Neural progenitor cell (in vitro differentiated cells): ENCODE data around the gene ZSCAN18. TPM values are rescaled to one million over a fixed set of nuclear protein-coding genes. Genes with fewer than 3 reads are reported as not detected.
A peak's percentile ranks its signal among the peaks of the same experiment; 100 is the strongest.

Source experiments
- DNase-seq: peaks from one replicate; pipeline ENCODE4 v3.0.0-alpha.2; 2016; ENCODE audit warnings: low spot score
- H2AFZ ChIP-seq: fragments of 200-600 bp; sonication (generic); replicated peaks from 2 replicates; pipeline ENCODE4 v1.6.1; 2016; ENCODE audit warnings: antibody characterized with exemption
- H3F3A ChIP-seq: fragments of 200-600 bp; sonication (generic); 2 replicates; pipeline ENCODE4 v1.6.1; 2016; ENCODE audit warnings: antibody characterized with exemption, low read depth
- H3K27ac ChIP-seq: fragments of 200-600 bp; sonication (generic); 2 replicates; pipeline ENCODE4 v1.5.1; 2016; ENCODE audit warnings: mild to moderate bottlenecking
- H3K27me3 ChIP-seq: fragments of 200-600 bp; sonication (generic); 2 replicates; pipeline ENCODE4 v1.6.1; 2016; ENCODE audit warnings: mild to moderate bottlenecking, moderate library complexity
- H3K36me3 ChIP-seq: fragments of 200-600 bp; sonication (generic); 2 replicates; pipeline ENCODE4 v1.5.1; 2016
- H3K4me1 ChIP-seq: fragments of 200-600 bp; sonication (generic); 2 replicates; pipeline ENCODE4 v1.6.1; 2016; ENCODE audit warnings: mixed run types
- H3K4me2 ChIP-seq: fragments of 200-600 bp; sonication (generic); 2 replicates; pipeline ENCODE4 v1.6.1; 2016
- H3K4me3 ChIP-seq: fragments of 200-600 bp; sonication (generic); 2 replicates; pipeline ENCODE4 v1.5.1; 2016
- H3K79me2 ChIP-seq: fragments of 200-600 bp; sonication (generic); 2 replicates; pipeline ENCODE4 v1.6.1; 2016; ENCODE audit warnings: low read depth
- H3K9ac ChIP-seq: fragments of 200-600 bp; sonication (generic); 2 replicates; pipeline ENCODE4 v1.6.1; 2016
- H3K9me3 ChIP-seq: fragments of 200-600 bp; sonication (generic); 2 replicates; pipeline ENCODE4 v1.5.1; 2016; ENCODE audit warnings: low read depth
- H4K20me1 ChIP-seq: fragments of 200-600 bp; sonication (generic); 2 replicates; pipeline ENCODE4 v1.6.1; 2016; ENCODE audit warnings: low read depth
- H3K27ac Mint-ChIP-seq: 3 replicates; pipeline ENCODE4 v1.8.0; 2021; ENCODE audit warnings: mixed read lengths
- H3K27me3 Mint-ChIP-seq: 2 replicates; pipeline ENCODE4 v1.8.0; 2022; ENCODE audit warnings: low read depth, mild to moderate bottlenecking, inconsistent platforms, moderate library complexity, mixed read lengths; ENCODE audit not compliant: insufficient read depth
- H3K36me3 Mint-ChIP-seq: 3 replicates; pipeline ENCODE4 v1.8.0; 2021; ENCODE audit warnings: mixed read lengths
- H3K4me1 Mint-ChIP-seq: 3 replicates; pipeline ENCODE4 v1.8.0; 2021; ENCODE audit warnings: mixed read lengths
- H3K4me3 Mint-ChIP-seq: 3 replicates; pipeline ENCODE4 v1.8.0; 2021; ENCODE audit warnings: mild to moderate bottlenecking, moderate library complexity, mixed read lengths
- H3K9me3 Mint-ChIP-seq: 3 replicates; pipeline ENCODE4 v1.8.0; 2020; ENCODE audit warnings: mixed read lengths
- EZH2 ChIP-seq: fragments of 200-600 bp; sonication (generic); IDR thresholded peaks from 2 replicates; pipeline ENCODE4 v1.6.1; 2017; ENCODE audit warnings: antibody characterized with exemption, mild to moderate bottlenecking, moderate library complexity
- EZH2phosphoT487 ChIP-seq: fragments of 200-600 bp; sonication (generic); IDR thresholded peaks from 2 replicates; pipeline ENCODE4 v1.6.1; 2017; ENCODE audit warnings: antibody characterized with exemption
- total RNA-seq: library from RNA; depleted of rRNA; stranded (reverse); fragments of >200 nt; gene quantifications from 2 replicates; pipeline ENCODE4 v1.2.3, GENCODE V29; 2015; ENCODE audit warnings: low replicate concordance
- TF ChIP-seq, protein P1 (sequence below): fragments of 200-600 bp; sonication (generic); IDR thresholded peaks from 2 replicates; pipeline ENCODE4 v1.5.1; 2017; ENCODE audit warnings: antibody characterized with exemption, mild to moderate bottlenecking

Gene ZSCAN18
- total RNA-seq, 1 donor from 2014 or later: 49.1 TPM

DNA sequence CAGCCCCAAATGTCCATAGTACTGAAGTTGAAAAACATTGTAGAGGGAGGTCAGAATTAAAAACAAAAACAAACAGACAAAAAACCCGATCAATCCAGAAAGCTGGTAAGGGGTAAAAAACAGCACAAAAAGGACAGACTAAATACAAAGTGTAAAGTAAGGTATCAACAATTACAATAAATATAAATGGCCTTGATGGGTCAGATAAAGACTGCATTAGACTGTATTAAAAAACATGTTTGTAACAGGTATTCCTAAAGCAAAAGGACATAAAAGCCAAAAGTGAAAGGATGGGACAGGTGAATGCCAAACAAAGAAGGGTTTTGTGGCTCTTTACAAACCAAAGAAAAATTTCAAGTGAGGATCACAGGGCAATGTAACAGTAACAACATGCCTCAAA, 36.2 kb upstream of the ZSCAN18 start:
- H3K36me3 ChIP-seq: peaks cover 70% of the 10 kb centered on the region
- H2AFZ ChIP-seq: no peak overlapping the region
- H3K27ac ChIP-seq: no peak overlapping the region
- Mint-ChIP-seq H3K4me3 (no peak overlapping the region), H3K27ac (no peak overlapping the region), H3K36me3 (peaks cover 68% of the 10 kb centered on the region), H3K27me3 (no peaks in the 10 kb centered on the region), H3K9me3 (peaks cover 81% of the 10 kb centered on the region), H3K4me1 (no peaks in the 10 kb centered on the region)
- H3K79me2 ChIP-seq: peaks cover 4% of the 10 kb centered on the region
- H4K20me1 ChIP-seq: no peaks in the 10 kb centered on the region
- H3K9ac ChIP-seq: no peak overlapping the region
- no peak overlapping the region for H3K4me2 ChIP-seq
- H3K4me1 ChIP-seq: no peaks in the 10 kb centered on the region
- DNase-seq: no peak
- no peaks in the 10 kb centered on the region for H3K27me3 ChIP-seq
- no peaks in the 10 kb centered on the region for H3F3A ChIP-seq
- TF ChIP-seq, protein P1, sequence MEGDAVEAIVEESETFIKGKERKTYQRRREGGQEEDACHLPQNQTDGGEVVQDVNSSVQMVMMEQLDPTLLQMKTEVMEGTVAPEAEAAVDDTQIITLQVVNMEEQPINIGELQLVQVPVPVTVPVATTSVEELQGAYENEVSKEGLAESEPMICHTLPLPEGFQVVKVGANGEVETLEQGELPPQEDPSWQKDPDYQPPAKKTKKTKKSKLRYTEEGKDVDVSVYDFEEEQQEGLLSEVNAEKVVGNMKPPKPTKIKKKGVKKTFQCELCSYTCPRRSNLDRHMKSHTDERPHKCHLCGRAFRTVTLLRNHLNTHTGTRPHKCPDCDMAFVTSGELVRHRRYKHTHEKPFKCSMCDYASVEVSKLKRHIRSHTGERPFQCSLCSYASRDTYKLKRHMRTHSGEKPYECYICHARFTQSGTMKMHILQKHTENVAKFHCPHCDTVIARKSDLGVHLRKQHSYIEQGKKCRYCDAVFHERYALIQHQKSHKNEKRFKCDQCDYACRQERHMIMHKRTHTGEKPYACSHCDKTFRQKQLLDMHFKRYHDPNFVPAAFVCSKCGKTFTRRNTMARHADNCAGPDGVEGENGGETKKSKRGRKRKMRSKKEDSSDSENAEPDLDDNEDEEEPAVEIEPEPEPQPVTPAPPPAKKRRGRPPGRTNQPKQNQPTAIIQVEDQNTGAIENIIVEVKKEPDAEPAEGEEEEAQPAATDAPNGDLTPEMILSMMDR: no peak
- TF ChIP-seq EZH2phosphoT487 (no peak), EZH2 (no peak)
- H3K4me3 ChIP-seq: no peak overlapping the region
- H3K9me3 ChIP-seq: peaks cover 73% of the 10 kb centered on the region

DNA sequence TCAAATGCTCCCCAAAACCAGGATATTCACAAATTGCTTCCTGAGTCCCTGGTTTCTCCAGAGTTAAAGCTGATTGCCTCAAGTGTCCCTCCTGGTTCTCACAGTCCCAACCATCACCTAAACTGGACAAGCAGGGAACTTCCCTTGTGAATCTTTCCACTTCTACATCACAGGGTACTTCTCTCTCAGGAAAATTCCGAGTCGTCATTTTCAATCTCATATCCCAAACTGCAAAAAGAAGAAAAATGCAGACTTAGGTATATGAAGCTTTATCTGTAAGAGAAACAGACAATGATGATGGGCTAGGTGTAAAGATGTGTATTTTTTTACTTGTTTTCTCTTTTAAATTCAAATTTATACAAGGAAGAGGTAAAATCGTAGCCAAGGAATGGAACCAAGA, 31.3 kb upstream of the ZSCAN18 start:
- Histone ChIP-seq H3K4me3 (no peak overlapping the region), H4K20me1 (no peaks in the 10 kb centered on the region), H3K9ac (no peak overlapping the region), H2AFZ (no peak overlapping the region), H3K36me3 (peaks cover 68% of the 10 kb centered on the region), H3F3A (peaks cover 8% of the 10 kb centered on the region), H3K9me3 (peaks cover 69% of the 10 kb centered on the region), H3K27me3 (no peaks in the 10 kb centered on the region), H3K4me2 (no peak overlapping the region), H3K27ac (no peak overlapping the region), H3K4me1 (no peaks in the 10 kb centered on the region), H3K79me2 (no peaks in the 10 kb centered on the region)
- TF ChIP-seq EZH2phosphoT487 (no peak), EZH2 (no peak)
- TF ChIP-seq, protein P1: no peak
- H3K4me1 Mint-ChIP-seq: no peaks in the 10 kb centered on the region
- no peak overlapping the region for H3K4me3 Mint-ChIP-seq
- DNase-seq: no peak
- H3K27ac Mint-ChIP-seq: no peak overlapping the region
- H3K27me3 Mint-ChIP-seq: peaks cover 4% of the 10 kb centered on the region
- peaks cover 66% of the 10 kb centered on the region for H3K36me3 Mint-ChIP-seq
- peaks cover 91% of the 10 kb centered on the region for H3K9me3 Mint-ChIP-seq

DNA sequence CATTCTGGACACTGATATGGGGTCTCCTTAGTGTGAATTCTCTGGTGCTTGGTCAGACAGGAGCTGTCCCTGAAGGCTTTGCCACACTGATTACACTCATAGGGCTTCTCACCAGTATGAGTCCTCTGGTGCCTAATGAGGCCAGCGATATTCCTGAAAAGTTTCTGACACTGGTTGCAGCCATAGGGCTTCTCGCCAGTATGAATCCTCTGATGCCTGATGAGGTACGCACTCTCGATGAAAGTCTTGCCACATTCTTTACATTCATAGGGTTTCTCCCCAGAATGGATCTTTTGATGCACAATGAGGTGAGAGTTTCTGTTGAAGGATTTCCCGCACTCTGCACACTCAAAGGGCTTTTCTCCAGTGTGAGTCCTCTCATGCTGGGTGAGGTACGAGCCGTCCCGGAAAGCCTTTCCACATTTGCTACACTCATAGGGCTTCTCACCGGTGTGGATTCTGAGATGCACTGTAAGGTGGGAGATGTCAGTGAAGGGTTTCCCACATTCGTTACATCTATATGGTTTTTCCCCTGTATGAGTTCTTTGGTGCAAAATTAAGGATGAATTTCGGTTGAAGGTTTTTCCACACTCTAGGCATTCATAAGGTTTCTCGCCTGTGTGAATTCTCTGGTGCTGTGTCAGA, 30.1 kb upstream of the ZSCAN18 start:
- H3K4me1 ChIP-seq: no peaks in the 10 kb centered on the region
- peaks cover 8% of the 10 kb centered on the region for H3F3A ChIP-seq
- peaks cover 58% of the 10 kb centered on the region for H3K9me3 ChIP-seq
- no peak overlapping the region for H3K4me2 ChIP-seq
- no peak overlapping the region for H3K4me3 Mint-ChIP-seq
- H3K27ac ChIP-seq: no peak overlapping the region
- no peak for DNase-seq
- peaks cover 57% of the 10 kb centered on the region for H3K36me3 ChIP-seq
- H3K4me1 Mint-ChIP-seq: no peaks in the 10 kb centered on the region
- no peak overlapping the region for H3K9ac ChIP-seq
- no peak overlapping the region for H3K27ac Mint-ChIP-seq
- no peaks in the 10 kb centered on the region for H3K27me3 ChIP-seq
- peaks cover 4% of the 10 kb centered on the region for H3K27me3 Mint-ChIP-seq
- peaks cover 90% of the 10 kb centered on the region for H3K9me3 Mint-ChIP-seq
- TF ChIP-seq EZH2 (no peak), EZH2phosphoT487 (no peak)
- TF ChIP-seq, protein P1: no peak
- H3K4me3 ChIP-seq: peak overlapping the region; percentile 3
- no peak overlapping the region for H2AFZ ChIP-seq
- peaks cover 55% of the 10 kb centered on the region for H3K36me3 Mint-ChIP-seq
- no peaks in the 10 kb centered on the region for H4K20me1 ChIP-seq
- no peaks in the 10 kb centered on the region for H3K79me2 ChIP-seq
